Upper lobe of left lung (tissue), 4 donors: ENCODE measurements around the gene REEP2.

Experiments used
- CTCF ChIP-seq, 6 experiments: fragments of 450-650 bp in 4 of 6; fragments of 200-600 bp in 2 of 6; sonication (generic) in 2 of 6; IDR thresholded peaks; one replicate each; pipeline ENCODE4 v1.5.1; 2016 to 2019; ENCODE audit warnings: antibody characterized with exemption in 6 of 6
- POLR2A ChIP-seq, 4 donors: fragments of 450-650 bp; IDR thresholded peaks; one replicate each; pipeline ENCODE4 v1.5.1; 2016 to 2017; ENCODE audit warnings: antibody characterized with exemption in 4 of 4, mild to moderate bottlenecking in 2 of 4
- POLR2AphosphoS5 ChIP-seq, 2 donors: sonication (generic); formaldehyde crosslinking; IDR thresholded peaks; one replicate each; pipeline ENCODE4 v1.5.1; 2017; ENCODE audit warnings: antibody characterized with exemption in 2 of 2

- TF ChIP-seq POLR2AphosphoS5 (IDR thresholded peaks at IDR 0.05), result no peak
- no peak for TF ChIP-seq CTCF (IDR thresholded peaks at IDR 0.05)
- TF ChIP-seq POLR2A (IDR thresholded peaks at IDR 0.05), result no peak
Observed at GRCh38 chr5:138468966-138469539, 30.2 kb downstream of the REEP2 start.
